Fibroblast of lung (primary cell): ENCODE measurements around the gene MAP3K1. TPM values are rescaled to one million over a fixed set of nuclear protein-coding genes. Genes with fewer than 3 reads are reported as not detected.

ENCODE experiments used
- DNase-seq, 2 donors: peaks; one replicate each; pipeline versions ENCODE4 v3.0.0 to v3.0.0-alpha.2; 2010; ENCODE audit warnings: low read depth in 2 of 2
- H2AFZ ChIP-seq: 2 replicates; pipeline ENCODE4 v1.5.1; 2012; ENCODE audit warnings: low read length, control low read depth, inconsistent platforms
- H3K27ac ChIP-seq: 2 replicates; pipeline ENCODE4 v1.5.1; 2011; ENCODE audit warnings: low read length, control low read depth; ENCODE audit not compliant: insufficient read depth
- H3K27me3 ChIP-seq: 2 replicates; pipeline ENCODE4 v1.5.1; 2011; ENCODE audit warnings: mild to moderate bottlenecking, low read length; ENCODE audit not compliant: control insufficient read depth, insufficient read depth
- H3K36me3 ChIP-seq: 2 replicates; pipeline ENCODE4 v1.5.1; 2011; ENCODE audit warnings: low read length; ENCODE audit not compliant: control insufficient read depth, insufficient read depth
- H3K4me1 ChIP-seq: 2 replicates; pipeline ENCODE4 v1.5.1; 2011; ENCODE audit warnings: low read length; ENCODE audit not compliant: control insufficient read depth, insufficient read depth; ENCODE audit errors: extremely low read depth
- H3K4me2 ChIP-seq: 2 replicates; pipeline ENCODE4 v1.5.1; 2011; ENCODE audit warnings: low read length, control low read depth; ENCODE audit not compliant: insufficient read depth; ENCODE audit errors: extremely low read depth
- H3K4me3 ChIP-seq, 4 experiments: fragments of 200-600 bp in 1 of 4; sonication (generic) in 1 of 4; replicated peaks in 1 of 4; 2 replicates each; pipeline ENCODE4 v1.5.1; 2011 to 2016; ENCODE audit warnings: low read length in 4 of 4, low read depth in 3 of 4, mild to moderate bottlenecking in 3 of 4, control low read depth in 2 of 4, inconsistent platforms in 1 of 4, mixed read lengths in 1 of 4; ENCODE audit not compliant: insufficient read depth in 1 of 4; ENCODE audit errors: control extremely low read depth in 1 of 4
- H3K79me2 ChIP-seq: 2 replicates; pipeline ENCODE4 v1.5.1; 2012; ENCODE audit warnings: mild to moderate bottlenecking, low read length, inconsistent platforms; ENCODE audit not compliant: control insufficient read depth, insufficient read depth
- H3K9ac ChIP-seq: 2 replicates; pipeline ENCODE4 v1.5.1; 2011; ENCODE audit warnings: mild to moderate bottlenecking, low read length, control low read depth; ENCODE audit not compliant: insufficient read depth
- H3K9me3 ChIP-seq: 2 replicates; pipeline ENCODE4 v1.5.1; 2012; ENCODE audit warnings: low read depth, low read length; ENCODE audit not compliant: control insufficient read depth, insufficient read depth
- H4K20me1 ChIP-seq: 2 replicates; pipeline ENCODE4 v1.5.1; 2011; ENCODE audit warnings: low read length; ENCODE audit not compliant: control insufficient read depth, insufficient read depth; ENCODE audit errors: extremely low read depth
- CTCF ChIP-seq, 2 donors: IDR thresholded peaks in 1 of 2; conservative IDR thresholded peaks in 1 of 2; 1 replicate in 1 of 2; 2 replicates in 1 of 2; pipeline ENCODE4 v1.5.1; 2011 to 2012; ENCODE audit warnings: low read length in 2 of 2, control low read depth in 1 of 2, inconsistent platforms in 1 of 2, low read depth in 1 of 2, mild to moderate bottlenecking in 1 of 2
- EZH2 ChIP-seq: IDR thresholded peaks from 2 replicates; pipeline ENCODE4 v1.5.1; 2012; ENCODE audit warnings: low read length, control low read depth, mild to moderate bottlenecking; ENCODE audit errors: missing control alignments
- polyA plus RNA-seq, 2 donors: library from polyadenylated mRNA; depleted of rRNA in 1 of 2; stranded (reverse) in 1 of 2; unstranded in 1 of 2; fragments of >200 nt; gene quantifications; 2 replicates each; pipeline ENCODE4 v1.2.1, GENCODE V29; 2011 to 2012; ENCODE audit warnings: missing spikeins in 1 of 2
- total RNA-seq: library from RNA; depleted of rRNA; stranded (reverse); fragments of >200 nt; gene quantifications from 2 replicates; pipeline ENCODE4 v1.2.1, GENCODE V29; 2014

Gene MAP3K1
- total and polyA plus RNA-seq, 2 donors (not counting 1 experiment from before 2014, with no cell fraction given) = 5.3 to 6.8 TPM

DNA sequence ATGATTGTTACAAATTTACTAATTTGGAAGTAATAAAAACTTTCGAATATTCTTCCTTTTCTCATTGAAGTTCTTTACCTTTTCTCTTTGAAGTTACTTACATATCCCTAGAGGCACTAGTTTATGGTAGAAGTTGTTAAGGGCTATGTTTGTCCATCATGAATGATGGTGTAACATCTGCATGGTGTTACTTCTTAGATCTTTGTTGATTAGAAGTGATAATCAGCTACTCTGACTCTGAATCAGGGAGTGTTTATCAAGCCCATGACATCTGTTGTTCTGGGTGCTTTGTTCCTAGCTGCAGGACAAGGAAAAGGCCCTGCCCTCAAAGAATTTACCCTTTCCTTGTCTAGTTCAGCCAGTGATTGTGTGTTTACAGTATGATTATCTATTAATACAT is 32.9 kb downstream of the MAP3K1 start:
- H4K20me1 ChIP-seq = no peaks in the 10 kb centered on the region
- TF ChIP-seq EZH2 (no peak), CTCF (conservative IDR thresholded peaks at IDR 0.05 in 1 of 2, IDR thresholded peaks at IDR 0.05 in 1 of 2; ENCODE audit: low read depth in 1 of 2, low read length in 2 of 2) (no peak)

DNA sequence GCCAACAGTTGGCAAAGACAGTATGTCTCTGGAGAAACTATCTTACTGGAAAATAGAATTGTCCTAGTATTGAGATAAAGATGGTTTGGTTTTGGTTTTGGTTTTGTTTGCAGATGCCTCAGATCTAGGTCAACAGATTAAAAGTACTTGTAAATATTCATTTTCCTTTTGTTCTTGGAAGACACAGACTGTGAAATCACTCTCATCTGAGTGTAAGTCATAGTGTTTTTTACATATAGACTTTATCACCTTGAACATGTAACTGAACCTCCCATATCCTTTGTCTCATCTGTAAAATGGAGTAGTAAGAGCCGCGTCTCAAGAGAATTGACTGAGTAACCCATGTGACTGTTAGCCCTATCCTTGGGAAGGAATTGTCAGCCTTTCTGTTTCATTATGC is 34.3 kb downstream of the MAP3K1 start:
- Histone ChIP-seq H3K79me2 (peaks cover 11% of the 10 kb centered on the region), H3K4me2 (no peak overlapping the region), H3K9me3 (no peaks in the 10 kb centered on the region), H3K9ac (no peak overlapping the region), H2AFZ (no peak overlapping the region), H3K36me3 (no peaks in the 10 kb centered on the region), H3K27ac (no peak overlapping the region), H3K27me3 (no peaks in the 10 kb centered on the region), H3K4me1 (peaks cover 3% of the 10 kb centered on the region), H4K20me1 (no peaks in the 10 kb centered on the region), H3K4me3 (no peak overlapping the region)
- DNase-seq = no peak
- no peak for TF ChIP-seq CTCF (conservative IDR thresholded peaks at IDR 0.05 in 1 of 2, IDR thresholded peaks at IDR 0.05 in 1 of 2; ENCODE audit: low read depth in 1 of 2, low read length in 2 of 2)
- TF ChIP-seq EZH2 = no peak

More for the DNA sequence above, 32.9 kb downstream of the MAP3K1 start:
- H3K4me2 ChIP-seq = no peak overlapping the region
- no peak for DNase-seq
- H3K9me3 ChIP-seq = no peaks in the 10 kb centered on the region
- no peak overlapping the region for H3K4me3 ChIP-seq
- peaks cover 9% of the 10 kb centered on the region for H3K79me2 ChIP-seq
- peaks cover 3% of the 10 kb centered on the region for H3K4me1 ChIP-seq
- H3K27ac ChIP-seq = no peak overlapping the region
- H3K27me3 ChIP-seq = no peaks in the 10 kb centered on the region
- H3K9ac ChIP-seq = no peak overlapping the region
- no peaks in the 10 kb centered on the region for H3K36me3 ChIP-seq
- no peak overlapping the region for H2AFZ ChIP-seq

- no peaks in the 10 kb centered on the region for H3K27me3 ChIP-seq
- H3K4me2 ChIP-seq = no peak overlapping the region
- H3K79me2 ChIP-seq = peaks cover 12% of the 10 kb centered on the region
- H3K9ac ChIP-seq = no peak overlapping the region
- TF ChIP-seq EZH2 = no peak
- no peak for TF ChIP-seq CTCF (conservative IDR thresholded peaks at IDR 0.05 in 1 of 2, IDR thresholded peaks at IDR 0.05 in 1 of 2; ENCODE audit: low read depth in 1 of 2, low read length in 2 of 2)
- no peaks in the 10 kb centered on the region for H4K20me1 ChIP-seq
- peaks cover 3% of the 10 kb centered on the region for H3K4me1 ChIP-seq
- DNase-seq = no peak
- no peak overlapping the region for H2AFZ ChIP-seq
- no peaks in the 10 kb centered on the region for H3K36me3 ChIP-seq
- H3K27ac ChIP-seq = no peak overlapping the region
- no peaks in the 10 kb centered on the region for H3K9me3 ChIP-seq
- H3K4me3 ChIP-seq = no peak overlapping the region
Observed at GRCh38 chr5:56850423-56850822, 35.1 kb downstream of the MAP3K1 start.
